ENCODE results near the gene EOLA2.
"Not testable (repeated sequence)": the region's sequence is repeated elsewhere in the genome, so short reads cannot be mapped to it uniquely, and the experiment has no call there.

EOLA2 gene

GRCh38 chrX:149937871-149938426 is 342 bp downstream of the EOLA2 start (continued):
- TF ChIP-seq ZNF311 (tag by site-specific recombination; IDR thresholded peaks at IDR 0.05; ENCODE audit: borderline replicate concordance), result no peak
- peak; percentile 66 for TF ChIP-seq ZFHX2 (tag by site-specific recombination; conservative IDR thresholded peaks at IDR 0.05)

- not testable (repeated sequence) for H3K27ac ChIP-seq (ENCODE audit: extremely low read depth, low read depth, low read length); H3K9me3 ChIP-seq (ENCODE audit: control insufficient read depth, insufficient read depth, low read depth, low read length); H3K4me1 ChIP-seq (ENCODE audit: control insufficient read depth, insufficient read depth, low read length)
- Histone ChIP-seq H3K4me3 (ENCODE audit: low read depth, low read length) (peak overlapping the region; percentile 79), H3K36me3 (ENCODE audit: control insufficient read depth in 2 of 2, insufficient read depth in 1 of 2, low read length in 2 of 2) (peaks cover 0 to 16% of the 10 kb centered on the region in 2 experiments; a peak in 1 of 3 replicates)
- ChIA-PET POLR2A (interaction anchor here (3.8 kb wide), 1 partner anchor 397 kb away, joined by 51 read pairs; the partner anchor contains the start of gene EOLA1), CTCF (interaction anchor here (0.8 kb wide), 1 partner anchor 780 kb away, joined by 3 read pairs; no protein-coding TSS in a partner anchor)
These were observed 963 bp downstream of the EOLA2 start for GRCh38 chrX:149937328-149937727.

GRCh38 chrX:149933547-149933946 is 4.7 kb downstream of the EOLA2 start:
- H3K4me3 ChIP-seq (ENCODE audit: low read depth, low read length); CTCF ChIA-PET; H3K9me3 ChIP-seq (ENCODE audit: control insufficient read depth, insufficient read depth, low read depth, low read length); H3K27ac ChIP-seq (ENCODE audit: extremely low read depth, low read depth, low read length); H3K4me1 ChIP-seq (ENCODE audit: control insufficient read depth, insufficient read depth, low read length); POLR2A ChIA-PET: not testable (repeated sequence)
- peaks cover 0 to 21% of the 10 kb centered on the region in 2 experiments; a peak in 1 of 3 replicates for H3K36me3 ChIP-seq (ENCODE audit: control insufficient read depth in 2 of 2, insufficient read depth in 1 of 2, low read length in 2 of 2)

GRCh38 chrX:149932970-149933369 is 5.3 kb downstream of the EOLA2 start:
- H3K4me1 ChIP-seq (ENCODE audit: control insufficient read depth, insufficient read depth, low read length); H3K4me3 ChIP-seq (ENCODE audit: low read depth, low read length); H3K9me3 ChIP-seq (ENCODE audit: control insufficient read depth, insufficient read depth, low read depth, low read length); CTCF ChIA-PET; H3K27ac ChIP-seq (ENCODE audit: extremely low read depth, low read depth, low read length); POLR2A ChIA-PET: not testable (repeated sequence)
- H3K36me3 ChIP-seq (ENCODE audit: control insufficient read depth in 2 of 2, insufficient read depth in 1 of 2, low read length in 2 of 2), result peaks cover 0 to 21% of the 10 kb centered on the region in 2 experiments; a peak in 1 of 3 replicates

GRCh38 chrX:149932150-149932549 is 6.1 kb downstream of the EOLA2 start:
- POLR2A ChIA-PET; H3K4me1 ChIP-seq (ENCODE audit: control insufficient read depth, insufficient read depth, low read length); H3K27ac ChIP-seq (ENCODE audit: extremely low read depth, low read depth, low read length); H3K4me3 ChIP-seq (ENCODE audit: low read depth, low read length); H3K9me3 ChIP-seq (ENCODE audit: control insufficient read depth, insufficient read depth, low read depth, low read length); CTCF ChIA-PET: not testable (repeated sequence)
- peaks cover 0 to 21% of the 10 kb centered on the region in 2 experiments; a peak in 1 of 3 replicates for H3K36me3 ChIP-seq (ENCODE audit: control insufficient read depth in 2 of 2, insufficient read depth in 1 of 2, low read length in 2 of 2)

GRCh38 chrX:149931355-149931754 is 6.9 kb downstream of the EOLA2 start:
- CTCF ChIA-PET, result not testable (repeated sequence)

GRCh38 chrX:149929400-149929799 is 8.9 kb downstream of the EOLA2 start, which contains the start of gene HSFX4:
Gene HSFX4 (plus strand): TSS chrX:149929573. CDS start chrX:149929645, 72 bp downstream.
- H3K36me3 ChIP-seq (ENCODE audit: control insufficient read depth in 2 of 2, insufficient read depth in 1 of 2, low read length in 2 of 2), result peaks cover 0 to 15% of the 10 kb centered on the region in 2 experiments; a peak in 1 of 3 replicates
- POLR2A ChIA-PET; CTCF ChIA-PET; H3K9me3 ChIP-seq (ENCODE audit: control insufficient read depth, insufficient read depth, low read depth, low read length); H3K27ac ChIP-seq (ENCODE audit: extremely low read depth, low read depth, low read length); H3K4me1 ChIP-seq (ENCODE audit: control insufficient read depth, insufficient read depth, low read length); H3K4me3 ChIP-seq (ENCODE audit: low read depth, low read length): not testable (repeated sequence)

More at GRCh38 chrX:149931355-149931754, 6.9 kb downstream of the EOLA2 start:
- H3K9me3 ChIP-seq (ENCODE audit: control insufficient read depth, insufficient read depth, low read depth, low read length); POLR2A ChIA-PET; H3K4me3 ChIP-seq (ENCODE audit: low read depth, low read length); H3K4me1 ChIP-seq (ENCODE audit: control insufficient read depth, insufficient read depth, low read length); H3K27ac ChIP-seq (ENCODE audit: extremely low read depth, low read depth, low read length): not testable (repeated sequence)
- H3K36me3 ChIP-seq (ENCODE audit: control insufficient read depth in 2 of 2, insufficient read depth in 1 of 2, low read length in 2 of 2), result peaks cover 0 to 21% of the 10 kb centered on the region in 2 experiments; a peak in 1 of 3 replicates

- H3K9me3 ChIP-seq (ENCODE audit: control insufficient read depth, insufficient read depth, low read depth, low read length); H3K4me1 ChIP-seq (ENCODE audit: control insufficient read depth, insufficient read depth, low read length); CTCF ChIA-PET; H3K27ac ChIP-seq (ENCODE audit: extremely low read depth, low read depth, low read length); H3K36me3 ChIP-seq (ENCODE audit: control insufficient read depth in 2 of 2, insufficient read depth in 1 of 2, low read length in 2 of 2); POLR2A ChIA-PET; H3K4me3 ChIP-seq (ENCODE audit: low read depth, low read length): not testable (repeated sequence)
These were observed 9.7 kb downstream of the EOLA2 start for GRCh38 chrX:149928635-149929034.

GRCh38 chrX:149927964-149928258 is 10.4 kb downstream of the EOLA2 start:
- H3K4me3 ChIP-seq (ENCODE audit: low read depth, low read length); H3K9me3 ChIP-seq (ENCODE audit: control insufficient read depth, insufficient read depth, low read depth, low read length); H3K27ac ChIP-seq (ENCODE audit: extremely low read depth, low read depth, low read length); POLR2A ChIA-PET; H3K36me3 ChIP-seq (ENCODE audit: control insufficient read depth in 2 of 2, insufficient read depth in 1 of 2, low read length in 2 of 2); H3K4me1 ChIP-seq (ENCODE audit: control insufficient read depth, insufficient read depth, low read length); CTCF ChIA-PET: not testable (repeated sequence)

- H3K4me1 ChIP-seq (ENCODE audit: control insufficient read depth, insufficient read depth, low read length); POLR2A ChIA-PET; CTCF ChIA-PET; H3K36me3 ChIP-seq (ENCODE audit: control insufficient read depth in 2 of 2, insufficient read depth in 1 of 2, low read length in 2 of 2); H3K9me3 ChIP-seq (ENCODE audit: control insufficient read depth, insufficient read depth, low read depth, low read length); H3K4me3 ChIP-seq (ENCODE audit: low read depth, low read length); H3K27ac ChIP-seq (ENCODE audit: extremely low read depth, low read depth, low read length): not testable (repeated sequence)
These were observed 10.9 kb downstream of the EOLA2 start for GRCh38 chrX:149927245-149927963.

GRCh38 chrX:149924434-149924833 is 13.9 kb downstream of the EOLA2 start:
- CTCF ChIA-PET, result not testable (repeated sequence)

More at GRCh38 chrX:149924434-149924833, 13.9 kb downstream of the EOLA2 start:
- H3K9me3 ChIP-seq (ENCODE audit: control insufficient read depth, insufficient read depth, low read depth, low read length); H3K4me3 ChIP-seq (ENCODE audit: low read depth, low read length); POLR2A ChIA-PET; H3K27ac ChIP-seq (ENCODE audit: extremely low read depth, low read depth, low read length); H3K4me1 ChIP-seq (ENCODE audit: control insufficient read depth, insufficient read depth, low read length); H3K36me3 ChIP-seq (ENCODE audit: control insufficient read depth in 2 of 2, insufficient read depth in 1 of 2, low read length in 2 of 2): not testable (repeated sequence)
